ENCODE results near the gene ITGBL1. TPM values are rescaled to one million over a fixed set of nuclear protein-coding genes. Genes with fewer than 3 reads are reported as not detected.

Gene ITGBL1
- total RNA-seq, 2 experiments from 2014 or later, result not detected

DNA sequence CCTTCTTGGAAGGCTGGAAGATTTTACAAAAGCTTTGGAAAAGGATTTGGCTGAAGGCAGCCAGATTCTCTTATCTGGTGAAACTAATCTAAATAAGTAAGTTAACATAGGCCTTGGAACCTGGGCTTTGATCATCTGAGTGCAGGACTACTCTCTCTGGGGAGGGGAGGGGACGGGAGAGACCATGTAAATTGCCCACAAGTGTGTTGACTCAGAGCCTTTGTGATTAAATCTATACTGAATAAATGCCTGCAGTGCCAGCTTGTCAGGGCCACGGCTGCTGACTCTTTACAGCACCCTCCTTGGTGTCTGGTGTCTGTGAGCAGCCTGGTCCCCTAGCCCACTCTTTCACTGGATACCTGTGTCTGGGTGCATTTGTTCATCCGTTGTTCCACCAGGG, 251.4 kb downstream of the ITGBL1 start:
- Mint-ChIP-seq H3K4me3 (no peak overlapping the region), H3K27me3 (peaks cover 15% of the 10 kb centered on the region), H3K9me3 (no peaks in the 10 kb centered on the region), H3K4me1 (ENCODE audit: low read depth) (peaks cover 7% of the 10 kb centered on the region), H3K36me3 (no peaks in the 10 kb centered on the region), H3K27ac (no peak overlapping the region)
- POLR2A ChIA-PET, result no interaction called here
- DNase-seq, result no peak
- intact Hi-C loops (cut with micrococcal nuclease), result no loop called here
- CTCF ChIA-PET, result no interaction called here

DNA sequence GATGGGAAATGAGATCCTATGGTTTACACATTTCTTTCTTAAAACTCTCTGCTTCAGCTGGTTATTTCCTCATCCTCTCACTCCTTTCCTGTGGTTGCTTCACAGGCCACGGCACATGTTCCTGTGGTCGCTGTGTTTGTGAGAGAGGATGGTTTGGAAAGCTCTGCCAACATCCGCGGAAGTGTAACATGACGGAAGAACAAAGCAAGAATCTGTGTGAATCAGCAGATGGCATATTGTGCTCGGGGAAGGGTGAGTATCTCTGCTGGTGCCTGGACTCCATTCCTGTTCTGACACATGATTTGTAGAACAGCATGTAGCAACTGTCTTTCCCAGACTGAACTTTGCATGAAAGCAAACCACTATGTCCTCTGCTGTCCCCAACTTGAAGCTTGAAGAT, 254.2 kb downstream of the ITGBL1 start:
- ChIA-PET CTCF (no interaction called here), POLR2A (no interaction called here)
- no peak overlapping the region for H3K27ac Mint-ChIP-seq
- DNase-seq, result peak; percentile 48
- H3K4me1 Mint-ChIP-seq (ENCODE audit: low read depth), result peaks cover 7% of the 10 kb centered on the region
- H3K9me3 Mint-ChIP-seq, result no peaks in the 10 kb centered on the region
- peaks cover 15% of the 10 kb centered on the region for H3K27me3 Mint-ChIP-seq
- no peak overlapping the region for H3K4me3 Mint-ChIP-seq
- intact Hi-C loops (cut with micrococcal nuclease), result no loop called here
- H3K36me3 Mint-ChIP-seq, result no peaks in the 10 kb centered on the region

- CTCF ChIA-PET, result interaction anchor here (0.6 kb wide), 1 partner anchor 193 kb away, joined by 3 read pairs; no protein-coding TSS in a partner anchor
- peaks cover 7% of the 10 kb centered on the region for H3K4me1 Mint-ChIP-seq (ENCODE audit: low read depth)
- intact Hi-C loops (cut with micrococcal nuclease), result no loop called here
Observed at GRCh38 chr13:101707659-101708058, 255.2 kb downstream of the ITGBL1 start.

GRCh38 chr13:101708115-101708514, 255.6 kb downstream of the ITGBL1 start:
- POLR2A ChIA-PET, result no interaction called here
- Mint-ChIP-seq H3K27me3 (peaks cover 14% of the 10 kb centered on the region), H3K4me1 (ENCODE audit: low read depth) (peaks cover 7% of the 10 kb centered on the region), H3K36me3 (no peaks in the 10 kb centered on the region), H3K4me3 (no peak overlapping the region), H3K27ac (no peak overlapping the region), H3K9me3 (no peaks in the 10 kb centered on the region)
- no peak for DNase-seq
- CTCF ChIA-PET, result interaction anchor here (0.6 kb wide), 1 partner anchor 194 kb away, joined by 3 read pairs; no protein-coding TSS in a partner anchor
- intact Hi-C loops (cut with micrococcal nuclease), result no loop called here

More at GRCh38 chr13:101707659-101708058, 255.2 kb downstream of the ITGBL1 start:
- peaks cover 15% of the 10 kb centered on the region for H3K27me3 Mint-ChIP-seq
- no peaks in the 10 kb centered on the region for H3K9me3 Mint-ChIP-seq
- no peak overlapping the region for H3K27ac Mint-ChIP-seq
- POLR2A ChIA-PET, result no interaction called here
- no peaks in the 10 kb centered on the region for H3K36me3 Mint-ChIP-seq
- no peak for DNase-seq
- no peak overlapping the region for H3K4me3 Mint-ChIP-seq

DNA sequence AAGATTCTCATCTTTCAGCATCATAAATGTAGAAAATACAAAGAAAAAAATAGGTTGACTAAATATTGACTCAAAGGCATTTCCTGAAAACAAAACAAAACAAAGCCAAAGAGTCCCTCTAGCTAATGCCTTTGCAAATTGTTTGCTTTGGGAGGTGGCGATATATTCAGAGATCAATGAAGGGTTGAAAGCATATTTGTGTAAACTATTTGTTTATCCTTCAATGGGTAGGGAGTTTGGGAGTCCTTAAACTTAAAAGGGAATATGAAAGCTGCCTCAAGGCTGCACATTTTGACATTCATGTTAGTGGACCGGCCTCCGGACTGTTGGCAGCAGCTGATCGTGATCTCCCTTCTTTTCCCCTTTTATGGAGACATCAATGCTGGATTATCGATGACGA, 257.5 kb downstream of the ITGBL1 start:
- peaks cover 7% of the 10 kb centered on the region for H3K4me1 Mint-ChIP-seq (ENCODE audit: low read depth)
- CTCF ChIA-PET, result no interaction called here
- intact Hi-C loops (cut with micrococcal nuclease), result no loop called here
- no peaks in the 10 kb centered on the region for H3K9me3 Mint-ChIP-seq
- H3K27ac Mint-ChIP-seq, result no peak overlapping the region
- peaks cover 8% of the 10 kb centered on the region for H3K27me3 Mint-ChIP-seq
- H3K36me3 Mint-ChIP-seq, result no peaks in the 10 kb centered on the region
- no peak for DNase-seq
- H3K4me3 Mint-ChIP-seq, result no peak overlapping the region
- POLR2A ChIA-PET, result no interaction called here

DNA sequence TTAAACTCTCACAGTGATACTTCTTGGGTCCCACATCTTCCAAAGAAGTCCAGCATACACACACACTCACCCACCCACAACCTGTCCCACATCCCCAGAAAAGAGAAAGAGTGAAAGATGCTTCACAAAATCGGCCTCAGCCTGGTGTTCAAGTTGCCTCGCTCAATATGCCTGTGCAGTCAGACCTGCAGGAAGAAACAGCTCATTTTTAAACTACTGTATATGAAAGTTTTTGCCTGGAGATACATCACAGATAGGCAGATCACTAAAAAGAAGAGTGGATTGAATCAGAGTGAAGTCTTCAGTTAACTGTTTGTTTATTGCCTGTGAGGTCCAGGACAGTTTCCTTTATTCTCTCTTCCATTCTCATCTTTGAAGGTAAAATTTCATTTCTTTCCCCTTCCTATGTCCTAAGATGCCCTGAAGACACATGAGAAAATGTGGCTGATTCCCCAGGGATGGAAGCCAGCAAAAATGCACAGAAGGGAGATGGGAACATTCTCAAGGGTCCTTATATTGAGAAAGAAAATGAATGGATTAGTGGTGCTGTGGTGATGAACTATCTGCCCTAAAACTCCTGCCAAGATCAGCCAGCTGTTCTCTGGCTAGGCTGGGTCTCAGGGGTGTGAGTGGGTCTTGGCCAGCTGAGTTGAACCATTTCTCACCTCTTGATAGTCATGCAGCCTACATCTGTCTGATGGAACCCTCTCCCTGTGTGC, 259.0 kb downstream of the ITGBL1 start:
- intact Hi-C loops (cut with micrococcal nuclease), result no loop called here
- no peak overlapping the region for H3K27ac Mint-ChIP-seq
- H3K4me1 Mint-ChIP-seq (ENCODE audit: low read depth), result peaks cover 7% of the 10 kb centered on the region
- no peak overlapping the region for H3K4me3 Mint-ChIP-seq
- DNase-seq, result no peak
- CTCF ChIA-PET, result no interaction called here
- POLR2A ChIA-PET, result no interaction called here
- no peaks in the 10 kb centered on the region for H3K9me3 Mint-ChIP-seq
- no peaks in the 10 kb centered on the region for H3K36me3 Mint-ChIP-seq
- H3K27me3 Mint-ChIP-seq, result peaks cover 6% of the 10 kb centered on the region

GRCh38 chr13:101712026-101712348, 259.5 kb downstream of the ITGBL1 start:
- H3K27ac Mint-ChIP-seq, result no peak overlapping the region
- H3K27me3 Mint-ChIP-seq, result peaks cover 6% of the 10 kb centered on the region
- ChIA-PET CTCF (no interaction called here), POLR2A (no interaction called here)
- no peak overlapping the region for H3K4me3 Mint-ChIP-seq
- no peaks in the 10 kb centered on the region for H3K36me3 Mint-ChIP-seq
- intact Hi-C loops (cut with micrococcal nuclease), result no loop called here
- H3K9me3 Mint-ChIP-seq, result no peaks in the 10 kb centered on the region
- peaks cover 1% of the 10 kb centered on the region for H3K4me1 Mint-ChIP-seq (ENCODE audit: low read depth)
- no peak for DNase-seq

DNA sequence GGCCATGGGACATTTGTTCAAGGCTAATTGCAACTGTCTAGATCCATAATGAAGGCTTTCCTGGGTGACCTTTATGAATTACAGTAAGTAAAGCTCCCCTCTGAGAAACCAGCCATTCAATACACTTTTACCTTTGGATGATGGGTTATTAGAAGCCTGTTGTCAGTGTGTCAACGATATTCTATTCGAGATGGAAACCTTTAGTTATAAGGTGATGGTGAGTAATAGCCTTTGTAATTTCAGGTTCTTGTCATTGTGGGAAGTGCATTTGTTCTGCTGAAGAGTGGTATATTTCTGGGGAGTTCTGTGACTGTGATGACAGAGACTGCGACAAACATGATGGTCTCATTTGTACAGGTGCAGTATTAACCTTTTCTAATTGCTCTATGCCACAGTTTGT, 261.7 kb downstream of the ITGBL1 start:
- POLR2A ChIA-PET, result no interaction called here

DNA sequence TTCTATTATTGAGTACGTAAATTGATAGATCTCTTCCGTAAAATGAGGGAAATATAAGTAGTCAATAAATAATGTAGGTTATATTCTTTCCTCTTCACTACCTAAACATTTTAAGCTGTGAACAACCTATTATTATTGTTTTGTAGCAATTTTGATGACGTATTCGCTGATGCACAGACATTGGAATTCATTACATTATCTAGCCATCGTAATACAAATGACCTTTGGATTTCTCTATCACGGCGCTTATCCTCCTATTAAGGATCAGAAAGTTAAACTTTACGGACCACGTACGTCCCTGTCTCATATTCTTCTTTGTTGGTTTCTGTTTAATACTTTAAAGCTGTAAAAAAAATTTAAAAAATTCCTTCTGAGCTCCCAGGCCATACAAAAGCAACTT, 264.9 kb downstream of the ITGBL1 start:
- Mint-ChIP-seq H3K27me3 (no peaks in the 10 kb centered on the region), H3K4me1 (ENCODE audit: low read depth) (no peaks in the 10 kb centered on the region), H3K36me3 (no peaks in the 10 kb centered on the region), H3K9me3 (no peaks in the 10 kb centered on the region), H3K4me3 (no peak overlapping the region), H3K27ac (no peak overlapping the region)
- no peak for DNase-seq
- intact Hi-C loops (cut with micrococcal nuclease), result no loop called here
- CTCF ChIA-PET, result no interaction called here
- POLR2A ChIA-PET, result no interaction called here

More for the DNA sequence above, 261.7 kb downstream of the ITGBL1 start:
- DNase-seq, result no peak
- Mint-ChIP-seq H3K4me1 (ENCODE audit: low read depth) (no peaks in the 10 kb centered on the region), H3K27ac (no peak overlapping the region), H3K4me3 (no peak overlapping the region), H3K36me3 (no peaks in the 10 kb centered on the region), H3K9me3 (no peaks in the 10 kb centered on the region), H3K27me3 (no peaks in the 10 kb centered on the region)
- CTCF ChIA-PET, result no interaction called here
- intact Hi-C loops (cut with micrococcal nuclease), result no loop called here

DNA sequence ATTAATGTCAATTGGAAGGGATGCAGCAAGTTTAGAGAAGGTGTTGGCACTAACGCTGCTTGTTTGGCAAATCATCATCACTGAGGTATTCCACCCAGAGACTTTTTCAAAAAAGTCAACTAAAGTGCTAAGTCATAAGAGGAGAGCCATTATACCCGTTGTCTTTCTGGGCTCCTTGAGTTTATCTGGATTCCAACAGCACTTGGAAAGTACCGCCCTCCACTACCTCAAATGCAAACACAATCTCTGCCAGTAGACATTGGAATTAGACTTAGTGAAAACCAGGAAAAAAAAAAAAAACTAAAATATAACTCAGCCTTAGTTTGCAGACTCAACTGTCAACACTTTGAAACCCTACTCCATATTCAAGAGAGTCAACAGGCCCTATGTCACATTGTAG, 266.0 kb downstream of the ITGBL1 start:
- intact Hi-C loops (cut with micrococcal nuclease), result no loop called here
- H3K27me3 Mint-ChIP-seq, result peaks cover 2% of the 10 kb centered on the region

GRCh38 chr13:101726681-101727080, 274.2 kb downstream of the ITGBL1 start:
- H3K4me3 Mint-ChIP-seq, result no peak overlapping the region
- intact Hi-C loops (cut with micrococcal nuclease), result no loop called here
- H3K9me3 Mint-ChIP-seq, result no peaks in the 10 kb centered on the region
- POLR2A ChIA-PET, result no interaction called here
- no peaks in the 10 kb centered on the region for H3K4me1 Mint-ChIP-seq (ENCODE audit: low read depth)
- H3K27me3 Mint-ChIP-seq, result peaks cover 2% of the 10 kb centered on the region
- no peak for DNase-seq
- no peak overlapping the region for H3K27ac Mint-ChIP-seq
- CTCF ChIA-PET, result no interaction called here
- no peaks in the 10 kb centered on the region for H3K36me3 Mint-ChIP-seq

More for the DNA sequence above, 266.0 kb downstream of the ITGBL1 start:
- POLR2A ChIA-PET, result no interaction called here
- no peak overlapping the region for H3K4me3 Mint-ChIP-seq
- no peaks in the 10 kb centered on the region for H3K4me1 Mint-ChIP-seq (ENCODE audit: low read depth)
- H3K9me3 Mint-ChIP-seq, result no peaks in the 10 kb centered on the region
- no peaks in the 10 kb centered on the region for H3K36me3 Mint-ChIP-seq
- no peak for DNase-seq
- H3K27ac Mint-ChIP-seq, result no peak overlapping the region
- CTCF ChIA-PET, result no interaction called here

GRCh38 chr13:101727118-101727517, 274.6 kb downstream of the ITGBL1 start:
- Mint-ChIP-seq H3K27me3 (peaks cover 2% of the 10 kb centered on the region), H3K36me3 (no peaks in the 10 kb centered on the region), H3K4me1 (ENCODE audit: low read depth) (no peaks in the 10 kb centered on the region), H3K27ac (no peak overlapping the region), H3K4me3 (no peak overlapping the region), H3K9me3 (no peaks in the 10 kb centered on the region)
- intact Hi-C loops (cut with micrococcal nuclease), result no loop called here
- ChIA-PET CTCF (no interaction called here), POLR2A (no interaction called here)
- no peak for DNase-seq

GRCh38 chr13:101728021-101728420, 275.5 kb downstream of the ITGBL1 start:
- intact Hi-C loops (cut with micrococcal nuclease), result no loop called here
- Mint-ChIP-seq H3K27me3 (peaks cover 2% of the 10 kb centered on the region), H3K27ac (no peak overlapping the region), H3K4me1 (ENCODE audit: low read depth) (no peaks in the 10 kb centered on the region), H3K36me3 (no peaks in the 10 kb centered on the region), H3K4me3 (no peak overlapping the region), H3K9me3 (no peaks in the 10 kb centered on the region)
- no peak for DNase-seq
- CTCF ChIA-PET, result no interaction called here
- POLR2A ChIA-PET, result no interaction called here

Data from activated CD4-positive, alpha-beta memory T cell treated with anti-CD3 and anti-CD28 coated beads for 36 hours (primary cell).